Subcutaneous abdominal adipose tissue (tissue), 5 donors: ENCODE measurements around the gene CCNK.

Source experiments
- H3K27ac ChIP-seq: one replicate; pipeline ENCODE4 v1.7.0; 2013; ENCODE audit warnings: low read depth, mild to moderate bottlenecking, inconsistent platforms, low read length, moderate library complexity
- H3K27me3 ChIP-seq, 5 donors: one replicate each; pipeline ENCODE4 v1.7.0; 2013; ENCODE audit warnings: low read length in 5 of 5, inconsistent platforms in 1 of 5; ENCODE audit not compliant: control insufficient read depth in 5 of 5, insufficient read depth in 4 of 5
- H3K36me3 ChIP-seq, 5 donors: one replicate each; pipeline ENCODE4 v1.7.0; 2013; ENCODE audit warnings: low read length in 5 of 5; ENCODE audit not compliant: control insufficient read depth in 5 of 5, insufficient read depth in 5 of 5
- H3K4me1 ChIP-seq, 5 donors: one replicate each; pipeline ENCODE4 v1.7.0; 2013; ENCODE audit warnings: low read length in 5 of 5, mild to moderate bottlenecking in 3 of 5, moderate library complexity in 1 of 5; ENCODE audit not compliant: control insufficient read depth in 5 of 5, insufficient read depth in 5 of 5
- H3K4me3 ChIP-seq, 5 donors: one replicate each; pipeline ENCODE4 v1.7.0; 2013; ENCODE audit warnings: low read length in 5 of 5, low read depth in 1 of 5
- H3K9ac ChIP-seq, 5 donors: one replicate each; pipeline ENCODE4 v1.7.0; 2013; ENCODE audit warnings: low read length in 5 of 5, mild to moderate bottlenecking in 4 of 5, moderate library complexity in 3 of 5
- H3K9me3 ChIP-seq, 5 donors: one replicate each; pipeline ENCODE4 v1.7.0; 2013; ENCODE audit warnings: low read length in 5 of 5; ENCODE audit not compliant: control insufficient read depth in 5 of 5
- donor health status: healthy.
- donor health status: healthy.
- donor health status: healthy.
- donor health status: healthy.
- donor health status: healthy.

The CCNK gene

DNA sequence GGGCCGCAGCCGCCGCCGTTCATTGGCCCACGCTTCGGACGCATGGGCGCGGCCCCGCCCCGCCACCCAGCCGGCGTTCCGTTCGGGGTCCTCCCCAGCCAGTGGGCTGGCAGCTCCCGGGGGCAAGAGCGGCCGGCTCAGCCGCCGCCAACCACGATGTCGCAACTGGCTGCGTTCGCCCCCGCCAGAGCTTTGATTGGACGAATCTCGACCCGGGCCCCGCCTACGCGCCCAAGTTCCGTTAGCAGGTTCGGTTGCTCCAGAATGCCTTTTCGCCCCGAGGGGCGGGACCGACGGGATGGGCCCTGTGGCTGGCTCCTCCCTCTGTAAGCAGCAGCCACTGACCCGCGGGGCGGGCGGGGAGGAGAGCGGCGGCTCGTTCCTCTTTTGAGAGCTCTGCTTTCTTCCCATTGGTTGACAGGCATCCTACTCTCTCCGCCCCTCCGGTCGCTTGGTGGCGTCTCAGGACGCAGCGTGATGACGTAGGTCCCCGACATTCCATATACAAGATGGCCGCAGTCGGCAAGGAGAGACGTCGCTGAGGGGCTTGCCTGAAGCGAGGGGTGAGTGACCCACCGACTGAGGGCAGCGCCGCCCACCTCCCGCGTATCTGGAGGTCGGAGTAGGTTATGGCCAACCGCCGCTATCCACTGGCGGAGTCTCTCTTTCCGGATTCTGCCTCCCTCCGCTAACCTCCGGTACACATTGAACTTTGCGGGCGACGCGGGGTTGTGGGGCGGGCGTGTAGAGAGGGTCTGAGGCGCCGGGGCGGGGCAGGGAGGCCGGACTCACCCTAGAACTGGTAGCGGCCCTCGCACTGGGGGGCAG is at the start of gene CCNK:
TSS of gene CCNK (plus strand) at position 493 of the 828 bp plus-strand sequence. CDS start 11,269 bp downstream, outside the sequence.
- Histone ChIP-seq H3K27me3 (no peaks in the 10 kb centered on the region), H3K27ac (peak within 1 kb of the TSS; percentile 95), H3K4me1 (peaks cover 4 to 36% (median 33%) of the 10 kb centered on the region in 5 donors), H3K4me3 (peak within 1 kb of the TSS; percentile 91 to 99 (median 97)), H3K36me3 (no peaks in the 10 kb centered on the region), H3K9me3 (no peaks in the 10 kb centered on the region), H3K9ac (peak within 1 kb of the TSS; percentile 82 to 99 (median 97))

DNA sequence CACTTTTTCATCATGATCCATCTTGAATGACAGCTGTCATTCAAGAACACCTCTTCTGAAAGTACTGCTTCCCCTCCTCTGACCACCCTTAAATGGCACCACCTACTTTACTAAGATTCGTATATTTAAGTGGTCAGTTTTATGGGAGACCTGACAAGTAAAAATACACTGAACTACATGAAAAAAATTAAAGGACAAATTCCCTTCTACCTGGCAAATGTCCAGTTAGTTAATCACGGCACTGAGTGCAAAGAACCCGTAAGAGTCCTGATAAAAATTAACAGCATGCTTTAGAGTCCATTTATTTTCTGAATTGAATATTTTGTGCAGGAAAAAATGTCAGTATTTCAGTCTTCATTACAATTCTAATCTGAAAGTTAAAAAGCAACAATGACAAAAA is 49.2 kb upstream of the CCNK start:
- Histone ChIP-seq H3K27ac (no peak overlapping the region), H3K9me3 (peaks cover 2 to 6% (median 4%) of the 10 kb centered on the region in 5 donors), H3K4me1 (peaks cover 0 to 19% (median 7%) of the 10 kb centered on the region in 5 donors), H3K9ac (no peak overlapping the region), H3K36me3 (peaks cover 13 to 52% (median 37%) of the 10 kb centered on the region in 5 donors), H3K4me3 (no peak overlapping the region), H3K27me3 (no peaks in the 10 kb centered on the region)

DNA sequence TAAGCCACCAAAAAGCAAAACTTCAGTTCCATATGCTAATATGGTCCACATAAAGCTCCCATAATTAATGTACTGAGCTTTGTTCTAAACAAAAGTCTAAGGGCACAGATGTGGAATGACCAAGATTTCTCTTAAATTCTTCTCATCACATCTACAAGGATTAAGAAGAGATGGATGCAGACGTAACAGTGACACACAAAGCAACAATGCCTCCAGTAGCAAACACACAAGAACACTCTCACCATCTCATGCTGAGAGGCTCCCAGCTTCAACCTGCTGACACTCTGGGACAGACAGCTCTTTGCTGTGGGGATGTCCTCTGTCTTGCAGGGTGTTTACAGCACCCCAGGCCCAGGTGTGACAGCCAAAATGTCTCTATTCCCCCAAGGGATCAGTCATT is 48.7 kb upstream of the CCNK start:
- Histone ChIP-seq H3K9me3 (peaks cover 2 to 6% (median 4%) of the 10 kb centered on the region in 5 donors), H3K4me1 (peaks cover 0 to 21% (median 7%) of the 10 kb centered on the region in 5 donors), H3K27me3 (no peaks in the 10 kb centered on the region), H3K9ac (no peak overlapping the region), H3K27ac (no peak overlapping the region), H3K36me3 (peaks cover 10 to 54% (median 36%) of the 10 kb centered on the region in 5 donors), H3K4me3 (no peak overlapping the region)

DNA sequence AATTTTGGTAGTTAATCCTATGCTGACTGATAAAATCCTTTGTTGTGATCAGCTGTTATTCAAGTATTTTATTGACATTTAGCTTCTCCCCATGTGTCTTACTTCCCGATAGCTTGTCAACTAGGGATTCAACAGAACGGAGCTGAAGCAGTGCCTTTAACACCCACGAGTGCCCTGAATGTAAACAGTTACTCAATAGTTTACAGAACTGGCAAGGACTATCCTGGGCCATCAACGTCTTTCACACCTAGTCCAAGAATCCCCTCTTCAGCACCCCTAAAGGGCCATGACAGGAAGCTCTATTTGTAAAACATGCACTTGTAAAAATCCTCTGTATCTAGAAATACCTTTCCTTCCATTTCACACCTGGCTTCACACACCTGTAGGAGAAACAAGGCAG is 45.9 kb upstream of the CCNK start:
- H3K27ac ChIP-seq = no peak overlapping the region
- H3K27me3 ChIP-seq = no peaks in the 10 kb centered on the region
- H3K9ac ChIP-seq = no peak overlapping the region
- H3K9me3 ChIP-seq = no peaks in the 10 kb centered on the region
- peaks cover 0 to 20% (median 7%) of the 10 kb centered on the region in 5 donors for H3K4me1 ChIP-seq
- no peak overlapping the region for H3K4me3 ChIP-seq
- H3K36me3 ChIP-seq = peaks cover 16 to 53% (median 31%) of the 10 kb centered on the region in 5 donors

DNA sequence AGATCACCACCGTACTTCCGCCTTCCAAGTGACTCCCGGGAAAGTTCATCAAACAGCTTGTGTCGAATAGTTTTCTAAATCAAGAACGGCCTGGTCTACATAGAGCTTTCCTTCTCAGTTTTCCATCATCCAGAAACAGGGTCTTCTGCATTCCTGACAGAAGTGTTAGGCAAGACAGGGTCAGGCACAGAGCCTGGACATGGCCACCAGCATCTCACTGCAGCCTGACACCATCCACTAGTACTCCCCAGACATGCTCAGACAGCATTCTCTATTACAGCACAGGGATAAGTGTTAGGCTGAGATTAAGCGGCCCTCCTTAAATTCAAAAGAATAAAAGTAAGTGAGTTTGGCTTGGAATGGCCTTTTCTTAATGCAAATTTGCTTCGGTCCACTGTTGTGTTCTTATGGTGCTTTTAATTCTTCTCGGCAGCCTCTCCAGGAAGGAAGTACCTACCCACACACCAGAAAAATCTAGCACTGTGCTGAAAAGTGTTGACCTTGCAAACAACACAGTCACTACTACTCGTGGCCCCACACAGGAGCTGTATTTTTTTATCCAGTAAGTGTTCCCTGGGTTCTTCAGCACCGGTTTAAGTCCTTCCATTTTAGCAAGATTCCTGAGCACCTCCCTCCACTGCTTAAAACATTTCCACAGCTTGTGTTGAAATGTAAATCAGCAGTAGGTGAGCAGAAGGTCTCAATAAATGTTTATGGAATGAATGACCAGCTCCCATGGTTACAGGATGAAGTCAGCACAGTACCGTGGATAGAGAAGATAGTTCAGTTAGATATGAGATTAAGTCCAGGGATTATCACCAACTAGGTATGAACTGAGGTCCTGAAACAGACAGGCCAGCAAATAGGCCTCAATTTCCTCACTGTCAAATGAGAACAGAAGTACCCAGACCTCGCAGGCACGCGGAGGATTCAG is 44.7 kb upstream of the CCNK start:
- Histone ChIP-seq H3K9me3 (no peaks in the 10 kb centered on the region), H3K9ac (peak overlapping the region in 1 of 5 donors; percentile 8), H3K4me1 (peaks cover 0 to 10% (median 0%) of the 10 kb centered on the region in 5 donors), H3K27ac (no peak overlapping the region), H3K27me3 (no peaks in the 10 kb centered on the region), H3K36me3 (peaks cover 16 to 58% (median 42%) of the 10 kb centered on the region in 5 donors), H3K4me3 (no peak overlapping the region)

DNA sequence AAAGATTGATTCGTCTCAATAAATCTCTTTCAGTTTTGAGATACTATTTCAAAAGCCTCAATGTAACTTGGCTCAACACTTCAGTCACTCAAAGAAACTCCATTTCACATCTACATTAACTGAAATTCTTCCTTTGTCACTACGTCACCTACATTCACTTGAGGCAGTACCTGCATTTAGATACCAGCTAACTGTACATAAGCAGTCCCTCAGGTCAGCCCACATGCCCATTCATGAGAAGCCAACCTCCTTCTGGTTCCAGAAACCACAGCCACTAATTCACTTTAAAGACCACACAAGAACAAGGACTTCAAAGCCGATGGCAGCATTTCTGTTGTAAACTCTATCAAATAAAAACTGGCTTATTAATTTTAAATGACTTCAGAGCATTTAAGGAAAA is 43.5 kb upstream of the CCNK start:
- peaks cover 0 to 10% (median 0%) of the 10 kb centered on the region in 5 donors for H3K4me1 ChIP-seq
- no peaks in the 10 kb centered on the region for H3K27me3 ChIP-seq
- H3K27ac ChIP-seq = no peak overlapping the region
- no peak overlapping the region for H3K4me3 ChIP-seq
- H3K9me3 ChIP-seq = no peaks in the 10 kb centered on the region
- peaks cover 16 to 63% (median 51%) of the 10 kb centered on the region in 5 donors for H3K36me3 ChIP-seq
- H3K9ac ChIP-seq = peak overlapping the region in 1 of 5 donors; percentile 8

DNA sequence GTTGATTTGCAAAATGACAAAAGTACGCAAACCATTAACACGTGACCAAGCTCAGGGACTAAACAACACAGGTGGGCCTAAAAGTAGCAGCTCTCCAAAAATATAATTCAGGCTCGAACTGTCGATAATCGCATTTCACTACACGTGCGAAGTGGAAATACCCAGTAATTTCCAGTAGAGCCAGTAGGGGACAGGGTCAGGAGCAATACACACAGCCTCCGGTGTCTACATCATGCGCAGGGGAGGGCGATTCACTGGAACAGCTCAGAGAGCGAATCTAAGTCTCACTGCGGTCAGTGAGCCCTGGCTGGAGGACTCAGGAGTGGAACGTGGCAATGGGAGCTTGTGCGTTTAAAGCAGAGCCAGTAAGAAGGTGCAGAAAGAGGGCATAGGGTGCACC is 40.9 kb upstream of the CCNK start:
- H3K4me3 ChIP-seq = no peak overlapping the region
- no peaks in the 10 kb centered on the region for H3K9me3 ChIP-seq
- peaks cover 11 to 82% (median 54%) of the 10 kb centered on the region in 5 donors for H3K36me3 ChIP-seq
- H3K9ac ChIP-seq = no peak overlapping the region
- no peaks in the 10 kb centered on the region for H3K27me3 ChIP-seq
- no peak overlapping the region for H3K27ac ChIP-seq
- peaks cover 0 to 10% (median 0%) of the 10 kb centered on the region in 5 donors for H3K4me1 ChIP-seq

DNA sequence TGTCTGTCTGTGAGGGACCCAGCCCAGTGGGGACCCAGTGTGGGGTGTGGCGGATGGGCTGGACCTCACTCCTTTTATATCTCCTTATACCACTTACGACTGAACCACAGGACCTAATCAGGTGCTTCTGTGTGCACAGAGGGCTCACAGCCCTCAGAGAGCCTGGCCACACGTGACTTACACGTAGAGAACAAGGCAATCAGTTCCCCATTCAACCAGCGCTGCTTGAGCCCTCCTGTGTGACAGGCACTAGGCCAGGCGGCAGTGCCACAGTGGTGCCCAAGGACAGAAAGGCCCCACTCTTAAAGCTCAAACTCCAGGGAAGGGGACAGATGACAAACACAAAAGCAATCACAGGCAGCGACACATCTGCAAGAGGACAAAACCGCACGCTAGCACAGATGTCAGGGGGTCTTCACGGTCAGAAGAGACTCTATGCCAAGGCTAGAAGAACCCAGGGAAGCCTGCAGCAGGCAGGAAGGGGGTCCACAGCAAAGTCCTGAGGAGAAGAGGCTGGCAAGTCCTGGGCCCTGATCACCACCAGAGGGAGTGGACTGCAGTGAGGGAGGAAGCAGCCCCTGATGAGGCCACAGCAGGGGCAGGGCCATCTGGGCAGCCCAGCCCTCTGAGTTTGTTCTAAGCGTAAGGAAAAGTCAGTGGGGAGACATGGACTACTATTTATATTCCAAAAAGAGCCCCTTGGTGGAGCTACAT is 39.9 kb upstream of the CCNK start:
- Histone ChIP-seq H3K4me1 (peaks cover 0 to 14% (median 0%) of the 10 kb centered on the region in 5 donors), H3K27me3 (no peaks in the 10 kb centered on the region), H3K9me3 (no peaks in the 10 kb centered on the region), H3K27ac (no peak overlapping the region), H3K9ac (no peak overlapping the region), H3K4me3 (no peak overlapping the region), H3K36me3 (peaks cover 11 to 79% (median 52%) of the 10 kb centered on the region in 5 donors)

DNA sequence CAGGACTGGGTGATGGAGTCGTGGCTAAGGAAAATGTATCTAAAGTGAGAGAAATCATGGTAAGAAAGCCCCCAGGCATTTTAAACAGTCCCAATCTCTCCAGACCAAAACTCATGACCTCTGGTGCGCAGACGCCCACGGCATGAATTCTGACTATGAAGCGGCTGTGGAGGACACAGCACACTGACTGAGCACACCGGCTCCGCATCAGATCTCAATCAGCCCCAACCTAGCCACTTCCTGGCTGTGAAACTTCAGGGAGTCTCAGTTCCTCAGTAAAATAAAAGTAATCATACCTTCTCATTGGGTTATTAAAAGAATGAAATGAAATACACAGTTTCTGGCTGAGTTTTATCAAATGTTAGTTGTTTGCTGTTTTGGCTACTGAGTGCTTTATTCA is 39.3 kb upstream of the CCNK start:
- H3K9ac ChIP-seq = no peak overlapping the region
- H3K4me1 ChIP-seq = peaks cover 0 to 10% (median 0%) of the 10 kb centered on the region in 5 donors
- no peak overlapping the region for H3K27ac ChIP-seq
- no peaks in the 10 kb centered on the region for H3K27me3 ChIP-seq
- H3K36me3 ChIP-seq = peaks cover 11 to 77% (median 50%) of the 10 kb centered on the region in 5 donors
- no peaks in the 10 kb centered on the region for H3K9me3 ChIP-seq
- H3K4me3 ChIP-seq = no peak overlapping the region
